HEK293 (cell line): ENCODE results near the gene UACA.

Experiments
- CTCF ChIA-PET: fragments of 350-600 bp; formaldehyde crosslinking; extraction: SDS; loops from one replicate; lab custom pipeline; 2021; ENCODE audit warnings: antibody characterized with exemption; lab: Yijun Ruan, JAX
- POLR2A ChIA-PET: fragments of 300-600 bp; formaldehyde crosslinking; extraction: SDS; loops from one replicate; lab custom pipeline; 2020; ENCODE audit warnings: antibody characterized with exemption, inconsistent platforms; lab: Yijun Ruan, JAX
- H3K27ac ChIP-seq: fragments of 200-500 bp; sonication (Bioruptor generic); 2 replicates; pipeline ENCODE4 v1.5.1; 2014; ENCODE audit warnings: low read depth, low read length, control low read depth, inconsistent platforms; ENCODE audit errors: extremely low read depth
- H3K36me3 ChIP-seq, 2 experiments: fragments of 200-500 bp in 1 of 2; sonication (Bioruptor generic) in 1 of 2; 1 replicate in 1 of 2; 2 replicates in 1 of 2; pipeline ENCODE4 v1.5.1; 2014 to 2017; ENCODE audit warnings: inconsistent platforms in 2 of 2, low read length in 2 of 2; ENCODE audit not compliant: control insufficient read depth in 2 of 2, insufficient read depth in 1 of 2
- H3K4me1 ChIP-seq: fragments of 200-500 bp; sonication (Bioruptor generic); 2 replicates; pipeline ENCODE4 v1.5.1; 2014; ENCODE audit warnings: mild to moderate bottlenecking, low read length, inconsistent platforms; ENCODE audit not compliant: control insufficient read depth, insufficient read depth
- H3K4me3 ChIP-seq: 2 replicates; pipeline ENCODE4 v1.5.1; 2011; ENCODE audit warnings: low read depth, mild to moderate bottlenecking, control low read depth, low read length, moderate library complexity
- H3K9me3 ChIP-seq: fragments of 200-500 bp; sonication (Bioruptor generic); 2 replicates; pipeline ENCODE4 v1.5.1; 2014; ENCODE audit warnings: low read depth, low read length, inconsistent platforms; ENCODE audit not compliant: control insufficient read depth, insufficient read depth
- BCL11A ChIP-seq: fragments of 450-650 bp; formaldehyde crosslinking; IDR thresholded peaks from 2 replicates; pipeline ENCODE4 v1.5.1; 2016; ENCODE audit warnings: low read depth, missing biosample characterization, missing genetic modification characterization
- BCL6B ChIP-seq: fragments of 450-650 bp; formaldehyde crosslinking; IDR thresholded peaks from 2 replicates; pipeline ENCODE4 v1.5.1; 2017; ENCODE audit warnings: missing biosample characterization, missing genetic modification characterization
- GFI1B ChIP-seq: fragments of 450-650 bp; formaldehyde crosslinking; IDR thresholded peaks from 2 replicates; pipeline ENCODE4 v1.5.1; 2016; ENCODE audit warnings: missing biosample characterization, missing genetic modification characterization
- HOXA7 ChIP-seq: sonication (generic); formaldehyde crosslinking; IDR thresholded peaks from 2 replicates; pipeline ENCODE4 v1.8.1; 2022; ENCODE audit warnings: missing genetic modification reagents, borderline replicate concordance
- OVOL3 ChIP-seq: fragments of 450-650 bp; formaldehyde crosslinking; IDR thresholded peaks from 2 replicates; pipeline ENCODE4 v1.5.1; 2016; ENCODE audit warnings: missing biosample characterization, missing genetic modification characterization
- REPIN1 ChIP-seq: fragments of 450-650 bp; formaldehyde crosslinking; IDR thresholded peaks from 2 replicates; pipeline ENCODE4 v1.5.1; 2017; ENCODE audit warnings: missing biosample characterization, missing genetic modification characterization, low read depth
- SETDB1 ChIP-seq: IDR thresholded peaks from one replicate; pipeline ENCODE4 v1.6.1; 2017; ENCODE audit warnings: mild to moderate bottlenecking, low read length, moderate library complexity, mixed read lengths; ENCODE audit not compliant: insufficient read length
- SP2 ChIP-seq: fragments of 450-650 bp; formaldehyde crosslinking; IDR thresholded peaks from 2 replicates; pipeline ENCODE4 v1.5.1; 2016; ENCODE audit warnings: missing biosample characterization, missing genetic modification characterization
- TCF7L2 ChIP-seq: IDR thresholded peaks from 2 replicates; pipeline ENCODE4 v1.6.1; 2011; ENCODE audit warnings: low read depth, mild to moderate bottlenecking, inconsistent platforms, low read length, moderate library complexity, borderline replicate concordance
- ZBTB10 ChIP-seq: fragments of 450-650 bp; formaldehyde crosslinking; IDR thresholded peaks from 2 replicates; pipeline ENCODE4 v1.5.1; 2016; ENCODE audit warnings: missing biosample characterization, missing genetic modification characterization
- ZBTB17 ChIP-seq: fragments of 450-650 bp; formaldehyde crosslinking; IDR thresholded peaks from 2 replicates; pipeline ENCODE4 v1.5.1; 2016; ENCODE audit warnings: missing biosample characterization, missing genetic modification characterization
- ZBTB49 ChIP-seq: fragments of 450-650 bp; formaldehyde crosslinking; IDR thresholded peaks from 2 replicates; pipeline ENCODE4 v1.5.1; 2016; ENCODE audit warnings: missing biosample characterization, missing genetic modification characterization, low read depth
- ZNF121 ChIP-seq: fragments of 450-650 bp; formaldehyde crosslinking; IDR thresholded peaks from 2 replicates; pipeline ENCODE4 v1.5.1; 2016; ENCODE audit warnings: missing biosample characterization, missing genetic modification characterization
- ZNF140 ChIP-seq: fragments of 450-650 bp; formaldehyde crosslinking; IDR thresholded peaks from 2 replicates; pipeline ENCODE4 v1.5.1; 2016; ENCODE audit warnings: missing biosample characterization, missing genetic modification characterization
- ZNF184 ChIP-seq: fragments of 450-650 bp; IDR thresholded peaks from 2 replicates; pipeline ENCODE4 v1.5.1; 2018; ENCODE audit warnings: missing biosample characterization, mild to moderate bottlenecking, missing genetic modification characterization
- ZNF223 ChIP-seq: fragments of 450-650 bp; formaldehyde crosslinking; IDR thresholded peaks from 2 replicates; pipeline ENCODE4 v1.5.1; 2016; ENCODE audit warnings: missing biosample characterization, missing genetic modification characterization
- ZNF280D ChIP-seq: fragments of 450-650 bp; formaldehyde crosslinking; IDR thresholded peaks from 2 replicates; pipeline ENCODE4 v1.5.1; 2016; ENCODE audit warnings: missing biosample characterization, missing genetic modification characterization
- ZNF324 ChIP-seq: fragments of 450-650 bp; formaldehyde crosslinking; IDR thresholded peaks from 2 replicates; pipeline ENCODE4 v1.5.1; 2016; ENCODE audit warnings: missing biosample characterization, missing genetic modification characterization
- ZNF48 ChIP-seq: fragments of 450-650 bp; formaldehyde crosslinking; IDR thresholded peaks from 2 replicates; pipeline ENCODE4 v1.5.1; 2016; ENCODE audit warnings: missing biosample characterization, missing genetic modification characterization
- ZNF513 ChIP-seq: fragments of 450-650 bp; IDR thresholded peaks from 2 replicates; pipeline ENCODE4 v1.5.1; 2018; ENCODE audit warnings: missing biosample characterization, missing genetic modification characterization
- ZNF530 ChIP-seq: fragments of 450-650 bp; formaldehyde crosslinking; IDR thresholded peaks from 2 replicates; pipeline ENCODE4 v1.5.1; 2016; ENCODE audit warnings: low read depth, missing biosample characterization, missing genetic modification characterization
- ZNF610 ChIP-seq: fragments of 450-650 bp; formaldehyde crosslinking; IDR thresholded peaks from 2 replicates; pipeline ENCODE4 v1.5.1; 2016; ENCODE audit warnings: missing biosample characterization, missing genetic modification characterization, borderline replicate concordance
- ZNF629 ChIP-seq: fragments of 450-650 bp; formaldehyde crosslinking; IDR thresholded peaks from 2 replicates; pipeline ENCODE4 v1.5.1; 2017; ENCODE audit warnings: missing biosample characterization, missing genetic modification characterization
- ZNF664 ChIP-seq: fragments of 450-650 bp; formaldehyde crosslinking; IDR thresholded peaks from 2 replicates; pipeline ENCODE4 v1.5.1; 2016; ENCODE audit warnings: missing biosample characterization, missing genetic modification characterization

The UACA gene

GRCh38 chr15:70799667-70800450 lies 36.5 kb upstream of the UACA start (continued):
- TF ChIP-seq SP2 (no peak), BCL11A (tag by site-specific recombination) (no peak), ZNF664 (tag by site-specific recombination) (no peak), ZBTB49 (no peak), TCF7L2 (no peak)

GRCh38 chr15:70797464-70797863 lies 34.1 kb upstream of the UACA start:
- Histone ChIP-seq H3K36me3 (no peaks in the 10 kb centered on the region), H3K9me3 (no peaks in the 10 kb centered on the region), H3K4me1 (peaks cover 4% of the 10 kb centered on the region; the same call in 1 of the 2 replicates), H3K27ac (no peak overlapping the region), H3K4me3 (no peak overlapping the region)
- CTCF ChIA-PET: interaction anchor here (0.7 to 1.1 kb wide), 4 partner anchors 14 to 1211 kb away, joined by 3 to 7 read pairs (median 4); no protein-coding TSS in a partner anchor
- POLR2A ChIA-PET: interaction anchor here (0.6 to 0.9 kb wide), 6 partner anchors 8 to 84 kb away, joined by 3 to 5 read pairs (median 3); partner anchors contain the start of gene UACA
- TF ChIP-seq ZNF223 (tag by site-specific recombination) (no peak), REPIN1 (tag by site-specific recombination) (no peak), GFI1B (no peak), ZNF324 (tag by site-specific recombination) (no peak), ZNF280D (no peak), HOXA7 (CRISPR knock-in tag) (no peak), ZNF184 (tag by site-specific recombination) (no peak), ZBTB10 (no peak), ZNF121 (no peak), ZNF610 (no peak), ZNF629 (tag by site-specific recombination) (no peak), ZNF530 (tag by site-specific recombination) (no peak), ZNF513 (no peak), BCL6B (tag by site-specific recombination) (no peak), ZNF140 (tag by site-specific recombination) (no peak), ZBTB17 (no peak), SETDB1 (no peak), OVOL3 (no peak), ZNF48 (tag by site-specific recombination) (no peak)
